ENCODE measurements around the gene COMMD3.
A peak's percentile ranks its signal among the peaks of the same experiment; 100 is the strongest.

- TF ChIP-seq, protein P1, sequence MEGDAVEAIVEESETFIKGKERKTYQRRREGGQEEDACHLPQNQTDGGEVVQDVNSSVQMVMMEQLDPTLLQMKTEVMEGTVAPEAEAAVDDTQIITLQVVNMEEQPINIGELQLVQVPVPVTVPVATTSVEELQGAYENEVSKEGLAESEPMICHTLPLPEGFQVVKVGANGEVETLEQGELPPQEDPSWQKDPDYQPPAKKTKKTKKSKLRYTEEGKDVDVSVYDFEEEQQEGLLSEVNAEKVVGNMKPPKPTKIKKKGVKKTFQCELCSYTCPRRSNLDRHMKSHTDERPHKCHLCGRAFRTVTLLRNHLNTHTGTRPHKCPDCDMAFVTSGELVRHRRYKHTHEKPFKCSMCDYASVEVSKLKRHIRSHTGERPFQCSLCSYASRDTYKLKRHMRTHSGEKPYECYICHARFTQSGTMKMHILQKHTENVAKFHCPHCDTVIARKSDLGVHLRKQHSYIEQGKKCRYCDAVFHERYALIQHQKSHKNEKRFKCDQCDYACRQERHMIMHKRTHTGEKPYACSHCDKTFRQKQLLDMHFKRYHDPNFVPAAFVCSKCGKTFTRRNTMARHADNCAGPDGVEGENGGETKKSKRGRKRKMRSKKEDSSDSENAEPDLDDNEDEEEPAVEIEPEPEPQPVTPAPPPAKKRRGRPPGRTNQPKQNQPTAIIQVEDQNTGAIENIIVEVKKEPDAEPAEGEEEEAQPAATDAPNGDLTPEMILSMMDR (IDR thresholded peaks at IDR 0.05) = no peak
- peak; percentile 83 for TF ChIP-seq EZH2 (IDR thresholded peaks at IDR 0.05; ENCODE audit: borderline replicate concordance, insufficient read depth, low read depth, low read length, poor library complexity, severe bottlenecking)
Observed at GRCh38 chr10:22340329-22341189, 24.4 kb downstream of the COMMD3 start.

All from B cell (primary cell).